Activated T-cell treated with anti-CD3 and anti-CD28 coated beads for 24 hours (primary cell): Measurements from ENCODE around the gene CUBN.

Experiments used
- DNase-seq: peaks from one replicate; pipeline ENCODE4 v3.0.0-alpha.2; 2020; ENCODE audit warnings: low read depth

CUBN gene

DNA sequence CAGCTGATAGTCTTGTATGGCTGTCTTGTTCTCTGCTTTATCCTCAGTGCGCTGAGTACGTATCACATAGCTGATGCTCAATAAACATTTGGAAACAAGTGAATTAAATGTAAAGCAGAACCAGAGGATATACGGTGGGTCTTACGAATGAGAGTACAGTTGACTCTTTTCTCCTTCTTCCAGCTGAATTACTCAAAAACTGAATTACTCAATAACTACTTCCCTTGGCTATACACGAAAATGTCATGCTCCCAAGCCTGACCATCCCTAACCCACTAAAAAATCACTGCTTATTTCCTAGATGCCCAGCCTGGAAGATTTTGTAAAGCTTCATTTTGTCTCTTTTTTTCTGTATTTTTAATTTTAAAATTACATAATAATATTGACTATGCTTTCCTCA is 309.2 kb downstream of the CUBN start:
- no peak for DNase-seq

DNA sequence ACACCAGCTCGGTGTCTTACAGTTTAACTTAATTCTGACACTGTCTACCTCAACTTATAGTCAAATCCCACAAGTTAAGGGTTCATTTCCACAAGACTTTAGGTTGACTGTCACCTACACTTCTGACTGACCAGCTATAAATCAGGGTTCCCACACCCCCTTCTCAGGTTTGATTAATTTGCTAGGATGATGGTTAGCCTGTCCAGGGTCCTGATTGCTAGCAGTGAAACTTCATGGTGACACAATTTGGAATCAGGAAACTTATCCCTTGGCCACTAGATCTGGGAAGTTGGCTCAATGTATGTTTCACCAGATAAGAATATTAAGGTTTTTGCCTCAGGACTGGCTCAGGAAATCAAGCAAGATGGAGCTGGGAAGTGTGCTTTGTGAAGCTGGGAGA is 309.6 kb downstream of the CUBN start:
- no peak for DNase-seq

DNA sequence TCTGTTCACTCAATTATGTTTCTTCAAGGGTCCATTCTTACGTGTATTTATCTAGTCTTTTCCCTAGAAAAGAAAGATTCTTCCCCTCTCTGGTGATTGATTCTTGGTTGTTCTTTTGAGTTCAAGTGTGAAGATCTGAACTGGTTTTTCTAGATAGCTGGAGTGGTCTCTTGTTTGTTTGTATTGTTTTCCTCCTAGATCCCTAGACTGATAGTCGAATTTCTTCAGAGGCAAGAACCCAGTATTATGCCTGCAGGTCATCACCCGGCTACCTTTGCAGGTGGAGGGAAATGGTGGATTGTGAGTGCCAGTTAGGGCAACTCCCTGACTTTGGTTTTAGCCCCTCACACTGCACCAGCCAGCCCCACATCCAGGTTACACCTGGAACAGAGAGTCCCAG is 310.2 kb downstream of the CUBN start:
- no peak for DNase-seq

DNA sequence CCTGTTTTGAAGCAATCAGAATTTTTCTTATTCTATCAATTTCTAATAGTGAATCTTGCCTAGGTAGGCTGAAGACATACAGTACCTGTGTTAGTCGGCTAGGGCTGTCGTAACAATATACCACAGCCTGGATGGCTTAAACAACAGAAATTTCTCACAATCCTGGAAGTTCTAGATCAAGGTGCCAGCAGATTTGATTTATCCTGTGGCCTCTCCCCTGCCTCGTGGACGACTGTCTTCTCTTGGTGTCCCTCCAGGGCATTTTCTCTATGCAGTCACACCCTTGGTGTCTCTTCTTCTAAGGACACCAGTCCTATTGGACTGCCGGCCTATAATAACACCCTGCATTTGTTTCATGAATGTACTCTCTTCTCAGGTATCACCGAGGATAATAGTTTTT is 310.6 kb downstream of the CUBN start:
- DNase-seq = no peak

DNA sequence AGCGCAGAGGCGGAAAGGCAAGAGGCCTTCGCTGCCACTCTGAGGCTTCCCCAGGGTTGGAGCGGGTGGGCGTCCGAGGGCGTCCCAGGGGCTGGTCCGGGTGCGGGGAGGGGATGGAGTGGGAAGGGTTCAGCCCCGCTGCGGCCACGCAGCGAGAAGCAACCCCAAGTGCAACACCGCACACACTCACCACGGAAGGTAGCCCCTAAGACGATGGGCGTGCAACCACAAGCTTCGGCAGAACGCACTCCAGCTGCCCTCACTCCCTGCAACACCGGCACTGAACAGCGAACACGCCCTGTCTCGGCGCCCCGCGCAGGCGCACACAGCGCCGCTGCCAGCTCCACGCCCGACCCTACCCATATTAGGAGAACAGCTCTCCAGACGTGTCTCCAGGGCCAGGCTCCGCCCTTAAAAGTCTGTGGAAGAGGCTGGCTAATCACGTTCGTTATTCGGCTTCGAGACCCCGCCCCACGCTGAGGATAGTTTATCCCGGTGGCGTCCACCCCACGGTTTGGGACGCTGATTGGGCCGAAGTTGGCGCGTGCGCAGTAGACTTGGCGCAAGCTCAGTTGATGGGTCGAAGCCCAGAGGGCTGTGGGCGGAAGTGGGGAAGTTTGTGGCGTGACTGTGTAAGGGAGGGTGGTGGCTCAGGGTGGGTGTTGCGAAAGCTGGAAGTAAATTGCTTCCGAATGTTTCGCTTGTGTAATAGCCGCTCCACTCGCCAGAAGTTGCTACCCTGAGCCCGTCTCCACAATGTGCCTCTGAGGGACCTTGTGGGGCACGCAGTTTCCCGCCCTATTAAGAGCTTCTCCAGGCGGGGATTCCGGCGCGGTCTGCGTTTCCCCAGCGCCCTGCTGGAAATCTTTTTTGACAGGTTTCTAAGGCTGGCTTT is 312.2 kb downstream of the CUBN start, which contains the start of gene RSU1:
Gene RSU1, minus strand, starts transcription at position 300 of the 895 bp plus-strand sequence. CDS start 343 bp downstream, outside the sequence.
- peak; percentile 100 for DNase-seq

DNA sequence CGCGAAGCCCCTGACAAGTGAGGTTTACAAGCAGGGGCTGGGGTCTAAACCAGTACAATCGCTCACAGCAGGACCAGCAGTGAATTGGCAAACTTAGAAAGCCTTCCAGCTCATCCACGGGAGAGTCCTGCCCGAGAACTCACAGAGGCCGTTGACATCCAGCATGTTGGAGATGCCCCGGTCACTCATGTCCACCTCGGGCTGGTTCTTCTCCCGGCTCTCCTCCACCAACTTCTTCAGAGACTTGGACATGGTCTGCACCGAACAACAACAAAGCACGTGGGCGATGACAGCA is 312.8 kb downstream of the CUBN start:
- DNase-seq = no peak

DNA sequence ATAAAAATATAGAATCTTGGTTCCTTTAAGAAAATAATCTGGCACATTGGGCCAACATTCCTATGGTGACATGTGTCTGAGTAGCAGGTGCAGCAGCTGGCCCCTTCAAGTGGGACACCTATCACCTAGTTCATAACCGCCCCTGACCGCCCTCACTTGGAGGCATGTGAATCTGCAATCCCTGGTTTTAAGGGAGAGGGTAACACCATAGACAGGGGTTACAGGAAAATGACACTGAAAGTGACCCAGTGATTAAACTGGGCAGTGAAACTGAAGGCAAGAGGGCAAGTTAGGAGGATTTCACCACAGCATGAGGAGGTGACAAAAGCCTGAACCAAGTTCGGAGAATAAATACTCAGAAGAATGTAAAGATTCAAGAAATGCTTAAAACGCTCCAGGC is 313.4 kb downstream of the CUBN start:
- no peak for DNase-seq

DNA sequence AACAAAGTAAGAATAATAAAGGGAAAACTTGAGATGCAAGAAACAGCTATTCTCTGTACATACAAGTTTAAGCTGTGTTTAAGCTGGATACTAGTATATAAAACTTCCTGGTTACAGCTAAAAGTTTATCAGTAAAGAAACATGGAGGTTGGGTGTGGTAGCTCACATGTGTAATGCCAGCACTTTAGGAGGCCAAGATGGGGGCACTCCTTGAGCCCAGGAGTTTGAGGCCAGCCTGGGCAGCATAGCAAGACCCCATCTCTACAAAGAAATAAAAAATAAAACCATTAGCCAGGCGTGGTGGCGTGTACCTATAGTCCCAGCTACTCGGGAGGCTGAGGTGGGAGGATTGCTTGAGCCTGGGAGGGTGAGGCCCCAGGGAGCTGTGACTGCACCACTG is 315.6 kb downstream of the CUBN start:
- no peak for DNase-seq

DNA sequence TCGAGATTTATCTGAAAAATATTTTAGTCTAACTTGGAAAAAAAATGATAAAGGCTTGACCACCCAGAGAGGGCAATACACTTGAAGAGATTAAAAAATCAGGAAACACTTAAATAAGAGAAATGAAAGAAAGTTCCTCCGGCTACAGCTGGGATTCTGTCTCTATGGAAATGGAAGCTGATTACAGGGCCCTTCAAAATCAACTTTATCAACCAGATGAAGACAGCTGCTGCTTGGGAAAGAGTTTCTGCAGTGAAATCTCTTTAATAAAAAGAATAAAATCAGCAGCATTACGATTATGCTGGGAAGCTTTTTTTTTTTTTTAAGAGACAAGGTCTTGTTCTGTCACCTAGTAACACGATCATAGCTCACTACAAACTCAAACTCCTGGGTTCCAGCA is 316.9 kb downstream of the CUBN start:
- no peak for DNase-seq

DNA sequence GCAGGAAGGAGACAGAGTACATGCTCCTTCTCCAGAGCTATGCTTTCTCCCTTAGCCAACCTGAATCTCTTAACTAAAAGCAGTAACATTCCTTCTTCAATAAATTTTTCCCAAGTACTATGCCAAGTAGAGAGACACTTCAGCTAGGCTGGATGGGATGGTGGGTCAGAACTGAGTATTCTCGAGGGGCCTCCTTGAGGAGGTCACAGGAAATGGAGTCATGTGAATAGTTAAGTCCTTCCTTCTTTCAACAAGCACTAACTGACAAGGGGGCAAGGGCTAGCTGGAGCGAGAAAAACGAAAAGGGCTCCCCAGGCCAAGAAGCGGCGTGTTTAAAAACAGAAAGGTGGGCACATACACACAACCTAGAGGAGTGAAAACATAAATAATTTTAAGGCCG is 317.8 kb downstream of the CUBN start:
- no peak for DNase-seq

DNA sequence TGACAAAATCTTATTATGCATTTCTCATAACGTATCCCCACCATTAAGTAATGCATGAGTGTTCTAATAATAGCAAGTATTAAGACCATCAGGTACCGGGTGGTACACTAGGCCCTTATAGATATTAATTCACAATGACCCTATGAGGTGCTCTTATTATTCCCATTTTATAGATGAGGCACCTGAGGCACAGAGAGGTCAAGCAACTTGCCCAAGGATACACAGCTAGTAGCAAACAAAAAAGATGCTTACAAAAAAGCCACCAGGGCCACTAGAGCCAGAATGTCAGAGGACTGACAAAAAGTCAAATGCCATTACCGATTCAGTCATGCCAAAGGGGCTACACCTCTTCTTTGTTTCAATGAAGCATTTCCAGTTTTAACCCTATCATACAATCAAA is 318.3 kb downstream of the CUBN start:
- DNase-seq = no peak

DNA sequence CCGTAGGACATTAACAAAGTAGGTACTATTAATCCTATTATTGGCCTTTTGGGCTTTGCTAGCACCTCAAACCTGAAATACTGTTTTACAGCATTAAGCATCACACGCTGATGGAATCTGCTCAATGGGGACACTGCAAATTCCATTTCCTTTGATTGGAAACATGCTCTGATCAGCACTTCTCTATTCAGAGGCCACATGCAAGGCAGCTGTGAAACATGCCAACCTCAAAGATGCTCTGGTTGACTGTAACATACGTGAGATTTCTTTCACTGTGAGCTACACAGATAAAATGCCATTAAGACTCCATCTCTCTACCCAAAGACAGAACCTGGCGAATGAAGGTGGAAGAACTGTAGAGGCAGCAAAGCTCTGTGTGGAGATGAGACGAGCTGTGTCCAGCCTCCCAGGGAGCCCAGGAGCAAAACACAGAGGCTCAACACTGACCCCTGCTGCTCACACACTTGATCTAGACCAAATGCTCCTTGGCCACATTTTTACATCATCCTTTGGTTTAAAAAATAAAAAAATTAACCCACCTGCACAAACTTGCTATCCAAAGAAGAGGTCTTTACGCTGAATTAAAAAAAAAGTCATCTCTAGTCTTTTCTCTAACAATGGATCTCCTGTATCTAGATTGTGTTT is 320.4 kb downstream of the CUBN start:
- peak; percentile 46 for DNase-seq

DNA sequence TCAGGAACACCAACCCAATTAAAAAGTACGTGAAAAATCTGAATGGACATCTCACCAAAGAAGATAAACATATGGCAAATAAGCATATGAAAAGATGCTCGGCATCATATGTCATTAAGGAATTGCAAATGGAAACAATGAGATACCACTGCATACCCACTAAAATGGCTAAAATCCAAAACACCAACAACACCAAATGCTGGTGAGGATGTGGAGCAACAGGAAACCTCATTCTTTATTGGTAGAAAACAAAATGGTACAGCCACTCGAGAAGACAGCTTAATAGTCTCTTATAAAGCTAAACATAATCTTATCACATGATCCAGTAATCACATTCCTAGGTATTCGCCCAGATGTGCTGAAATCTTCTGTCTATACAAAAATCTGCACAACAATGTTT is 325.5 kb downstream of the CUBN start:
- no peak for DNase-seq

DNA sequence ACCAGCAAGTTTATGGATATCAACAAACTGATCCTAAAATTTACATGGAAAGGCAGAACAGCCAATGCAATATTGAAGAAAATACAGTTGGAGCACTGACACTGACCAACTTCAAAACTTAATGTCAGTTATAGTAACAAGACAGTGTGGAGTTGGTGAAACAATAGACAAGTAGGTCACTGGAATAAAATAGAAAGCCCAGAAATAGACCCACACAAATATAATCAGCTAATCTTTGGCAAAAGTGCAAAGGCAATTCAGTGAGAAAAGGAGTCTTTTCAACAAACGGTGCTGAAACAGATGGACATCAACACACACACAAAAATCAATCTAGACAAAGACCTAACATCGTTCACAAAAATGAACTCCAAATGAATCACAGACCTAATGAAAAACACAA is 326.1 kb downstream of the CUBN start:
- no peak for DNase-seq

DNA sequence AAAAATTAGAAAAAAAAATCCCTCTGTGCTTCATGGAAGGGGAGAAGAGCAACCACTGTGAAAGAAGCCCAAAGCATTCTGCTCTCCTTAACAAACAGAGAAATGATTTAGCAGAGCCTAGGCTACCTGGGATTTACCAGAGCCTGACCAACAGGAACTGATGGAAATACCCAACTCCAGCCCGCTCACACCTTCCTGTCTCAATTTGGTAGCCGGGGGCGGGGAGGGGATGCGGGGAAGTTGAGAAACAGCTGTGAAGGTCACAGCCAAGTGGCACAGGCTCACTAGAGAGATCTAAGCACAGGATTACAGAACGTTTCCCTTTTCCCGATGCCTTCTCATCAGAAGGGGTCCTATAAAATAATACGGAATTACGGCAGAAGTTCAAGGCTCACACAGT is 330.0 kb downstream of the CUBN start:
- no peak for DNase-seq

DNA sequence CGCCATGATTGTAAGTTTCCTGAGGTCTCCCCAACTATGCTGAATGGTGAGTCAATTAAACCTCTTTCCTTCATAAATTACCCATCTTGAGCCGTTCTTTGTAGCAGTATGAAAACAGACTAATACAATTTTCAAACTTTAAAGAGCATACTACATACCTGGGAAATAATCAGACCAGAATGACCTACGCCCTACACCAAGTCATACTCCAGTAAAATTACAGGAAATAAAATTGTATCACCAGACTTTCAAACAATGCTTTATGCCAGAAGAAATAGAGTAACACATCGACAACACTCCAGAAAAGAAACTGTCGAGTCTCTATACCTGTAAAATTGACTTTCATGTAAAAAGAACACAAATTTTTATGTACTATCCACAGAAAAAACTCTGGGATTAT is 331.0 kb downstream of the CUBN start:
- DNase-seq = no peak

DNA sequence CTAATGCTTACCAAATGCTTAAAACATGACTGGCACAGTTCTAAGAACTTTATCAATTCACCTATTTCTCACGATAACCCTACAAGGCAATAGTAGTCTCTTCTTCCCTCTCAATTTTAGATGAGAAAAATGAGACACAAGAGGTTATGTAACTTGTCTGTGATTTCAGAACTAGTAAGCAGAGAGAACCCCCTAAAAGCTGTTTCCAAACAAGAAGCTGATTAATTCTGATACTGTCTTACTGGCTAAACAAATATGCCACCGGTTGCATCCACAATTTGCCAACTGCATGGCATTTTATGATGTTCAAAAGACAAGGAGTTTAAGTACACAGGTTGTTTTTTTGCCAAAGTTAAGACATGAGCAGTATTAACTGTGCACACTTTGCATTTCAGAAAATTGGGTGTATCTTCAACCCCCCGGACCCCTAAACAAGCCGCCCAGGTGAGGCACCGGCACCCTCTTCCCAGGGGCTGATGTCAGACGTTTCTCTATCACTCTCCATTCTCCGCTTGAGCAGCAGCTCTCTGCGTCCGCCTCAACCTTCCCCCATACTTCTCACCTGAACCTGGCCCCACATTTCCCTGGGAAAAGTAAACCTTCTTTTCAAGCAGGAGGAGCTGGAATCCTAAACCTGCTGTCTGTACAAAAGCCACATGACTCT is 334.1 kb downstream of the CUBN start:
- no peak for DNase-seq

DNA sequence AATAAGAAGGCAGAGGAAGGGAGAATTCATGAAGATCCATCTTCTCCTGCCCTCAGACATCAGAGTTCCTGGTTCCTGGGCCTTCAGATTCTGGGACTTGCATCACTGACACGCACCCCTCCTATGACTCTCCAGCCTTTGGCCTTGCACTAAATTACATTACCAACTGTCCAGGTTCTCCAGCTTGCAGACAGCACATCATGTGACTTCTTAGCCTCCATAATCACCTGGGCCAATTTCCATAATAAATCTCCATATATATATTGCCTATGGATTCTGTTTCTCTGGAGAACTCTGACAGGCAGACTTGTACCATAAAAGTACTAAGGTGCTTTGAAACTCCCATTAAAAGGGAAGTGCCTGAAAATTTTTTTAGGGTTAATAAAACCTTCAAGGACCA is 335.6 kb downstream of the CUBN start:
- no peak for DNase-seq

DNA sequence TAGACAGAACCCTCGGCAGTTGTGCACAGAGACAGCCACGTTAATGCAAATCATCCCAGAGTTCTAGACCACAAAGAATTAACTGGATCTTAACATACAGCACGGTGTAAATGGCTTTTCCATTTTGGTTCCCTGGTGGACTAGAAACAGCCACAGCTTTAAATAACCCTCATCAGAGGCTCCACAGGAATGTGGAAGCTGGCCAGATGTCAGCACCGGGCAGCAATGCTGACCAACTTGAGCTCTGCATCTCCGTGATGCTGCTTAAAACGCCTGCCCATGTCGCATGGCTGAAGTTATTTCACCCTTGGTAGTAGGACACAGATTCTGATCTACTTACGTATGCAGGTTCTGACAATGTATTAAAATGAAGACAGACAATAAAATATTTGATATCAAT is 336.9 kb downstream of the CUBN start:
- DNase-seq = no peak

DNA sequence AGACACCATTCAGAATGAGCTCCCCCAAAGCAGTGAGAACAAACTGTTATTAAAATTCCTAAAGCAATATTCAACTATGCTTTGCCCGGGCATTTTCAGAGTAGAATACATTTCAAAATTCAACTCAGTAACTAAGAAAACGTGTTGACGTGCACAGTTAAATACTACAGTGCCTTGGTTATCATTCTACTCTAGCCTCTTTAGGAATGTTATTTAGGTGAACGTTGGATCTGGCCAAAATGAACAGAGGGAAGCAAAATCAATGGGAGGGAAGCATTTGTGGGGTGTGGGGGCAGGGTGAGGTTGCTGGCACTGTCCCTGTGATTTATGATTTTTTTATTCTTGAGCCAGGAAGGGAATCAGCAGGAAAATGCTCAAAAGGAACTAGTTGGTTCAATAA is 339.8 kb downstream of the CUBN start:
- DNase-seq = no peak

DNA sequence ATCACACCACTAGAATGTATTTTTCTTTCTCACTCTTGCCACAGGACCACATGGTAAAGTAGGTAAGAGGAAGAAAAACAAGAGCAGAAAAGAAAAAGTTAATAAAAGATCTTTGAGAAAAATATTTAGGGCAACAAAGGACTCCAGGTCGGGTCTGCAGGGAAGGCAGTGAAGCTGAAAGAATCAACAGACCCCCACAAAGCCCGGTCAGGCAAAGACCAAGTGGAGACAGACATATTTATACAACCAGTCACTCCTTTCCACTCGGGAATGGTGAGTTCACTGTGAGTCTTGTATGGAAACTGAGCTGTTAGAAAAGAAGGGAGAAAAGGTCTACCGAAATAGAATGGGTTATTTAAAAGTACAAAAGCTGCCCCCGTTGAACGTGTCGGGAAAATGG is 340.4 kb downstream of the CUBN start:
- no peak for DNase-seq

DNA sequence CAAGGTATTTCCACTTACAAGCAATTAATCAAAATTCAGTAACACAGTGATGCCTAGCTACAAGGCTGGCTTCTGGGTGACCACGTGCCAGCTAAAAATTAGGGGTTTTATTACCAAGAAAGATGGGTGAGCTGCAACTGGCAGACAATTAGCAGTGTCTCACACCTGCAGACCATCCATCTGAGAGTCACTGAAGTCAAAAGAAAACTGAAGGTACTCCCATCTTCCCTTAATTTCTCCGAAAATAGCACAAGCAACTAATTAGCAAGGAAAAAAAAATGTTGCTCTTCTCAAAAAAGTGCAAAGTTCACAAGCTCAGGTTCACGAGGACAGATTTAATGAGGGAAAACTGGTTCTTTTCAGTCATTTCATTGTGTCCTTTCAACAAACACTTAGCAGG is 340.8 kb downstream of the CUBN start:
- DNase-seq = no peak

DNA sequence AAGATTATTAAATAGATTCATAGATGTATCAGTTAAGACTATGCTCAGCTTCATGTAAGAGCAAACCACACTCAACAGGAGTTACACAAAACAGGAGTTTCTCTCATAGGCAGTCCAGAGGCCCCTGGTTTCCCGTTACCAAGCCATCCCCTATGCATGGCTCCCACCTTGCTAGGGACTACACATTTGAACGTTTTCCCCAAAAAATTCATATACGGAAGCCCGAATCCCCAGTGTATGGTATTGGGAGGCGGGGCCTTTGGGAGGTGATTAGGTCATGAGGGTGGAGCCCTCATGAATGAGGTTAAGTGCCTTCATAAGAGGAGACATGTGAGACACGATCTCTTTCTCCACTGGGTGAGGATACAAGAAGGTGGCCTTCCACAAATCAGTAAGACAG is 341.5 kb downstream of the CUBN start:
- DNase-seq = no peak
